Measurements from ENCODE around the gene PRR18.

Gene PRR18

GRCh38 chr6:166306378-166307081 is 1.7 kb downstream of the PRR18 start:
- no peak for DNase-seq (ENCODE audit: low read depth in 2 of 2, low spot score in 1 of 2)

- DNase-seq (ENCODE audit: low read depth in 2 of 2, low spot score in 1 of 2), result no peak
These were observed 2.6 kb downstream of the PRR18 start for GRCh38 chr6:166305562-166306117.

- no peak for DNase-seq (ENCODE audit: low read depth in 2 of 2, low spot score in 1 of 2)
These were observed 4.1 kb downstream of the PRR18 start for GRCh38 chr6:166304106-166304505.

- no peak for DNase-seq (ENCODE audit: low read depth in 2 of 2, low spot score in 1 of 2)
These were observed 6.3 kb downstream of the PRR18 start for GRCh38 chr6:166301611-166302529.

GRCh38 chr6:166300357-166300987 is 7.7 kb downstream of the PRR18 start:
- DNase-seq (ENCODE audit: low read depth in 2 of 2, low spot score in 1 of 2), result no peak

GRCh38 chr6:166297606-166298005 is 10.6 kb downstream of the PRR18 start:
- DNase-seq (ENCODE audit: low read depth in 2 of 2, low spot score in 1 of 2), result no peak

- no peak for DNase-seq (ENCODE audit: low read depth in 2 of 2, low spot score in 1 of 2)
These were observed 11.9 kb downstream of the PRR18 start for GRCh38 chr6:166296035-166296883.

- DNase-seq (ENCODE audit: low read depth in 2 of 2, low spot score in 1 of 2), result no peak
These were observed 14.2 kb downstream of the PRR18 start for GRCh38 chr6:166293731-166294584.

GRCh38 chr6:166289207-166290060 is 18.8 kb downstream of the PRR18 start:
- DNase-seq (ENCODE audit: low read depth in 2 of 2, low spot score in 1 of 2), result no peak

GRCh38 chr6:166286839-166287271 is 21.3 kb downstream of the PRR18 start:
- DNase-seq (ENCODE audit: low read depth in 2 of 2, low spot score in 1 of 2), result no peak

GRCh38 chr6:166285233-166285632 is 23.0 kb downstream of the PRR18 start:
- no peak for DNase-seq (ENCODE audit: low read depth in 2 of 2, low spot score in 1 of 2)

- no peak for DNase-seq (ENCODE audit: low read depth in 2 of 2, low spot score in 1 of 2)
These were observed 23.6 kb downstream of the PRR18 start for GRCh38 chr6:166284640-166285039.

- DNase-seq (ENCODE audit: low read depth in 2 of 2, low spot score in 1 of 2), result no peak
These were observed 25.7 kb downstream of the PRR18 start for GRCh38 chr6:166282394-166283032.

- no peak for DNase-seq (ENCODE audit: low read depth in 2 of 2, low spot score in 1 of 2)
These were observed 27.1 kb downstream of the PRR18 start for GRCh38 chr6:166281104-166281503.

- no peak for DNase-seq (ENCODE audit: low read depth in 2 of 2, low spot score in 1 of 2)
These were observed 28.9 kb downstream of the PRR18 start for GRCh38 chr6:166279393-166279679.

- no peak for DNase-seq (ENCODE audit: low read depth in 2 of 2, low spot score in 1 of 2)
These were observed 29.4 kb downstream of the PRR18 start for GRCh38 chr6:166278579-166279392.

GRCh38 chr6:166277892-166278578 is 30.2 kb downstream of the PRR18 start:
- no peak for DNase-seq (ENCODE audit: low read depth in 2 of 2, low spot score in 1 of 2)

All from stimulated activated CD8-positive, alpha-beta memory T cell treated with anti-CD3 and anti-CD28 coated beads, Interleukin-4, amount 100 ng/mL, for 4 hours (primary cell).